HG03045 (cell line): ENCODE results near the gene ANKS4B.
"Not testable (repeated sequence)": the region's sequence is repeated elsewhere in the genome, so short reads cannot be mapped to it uniquely, and the experiment has no call there.

ENCODE experiments used
- ATAC-seq: cut with Tn5 transposase; IDR thresholded peaks from one replicate; pipeline ENCODE4 v1.9.1; 2021; ENCODE audit warnings: mild to moderate bottlenecking, moderate library complexity; ENCODE audit not compliant: unreplicated experiment

Gene ANKS4B

GRCh38 chr16:21233521-21234150 is at the start of gene ANKS4B:
Gene ANKS4B (plus strand): TSS chr16:21233699. CDS start chr16:21233738, 39 bp downstream.
- no peak for ATAC-seq

- no peak for ATAC-seq
These were observed 49.5 kb upstream of the ANKS4B start for GRCh38 chr16:21183995-21184394.

- no peak for ATAC-seq
These were observed 48.7 kb upstream of the ANKS4B start for GRCh38 chr16:21184834-21185233.

GRCh38 chr16:21185659-21186325 is 47.7 kb upstream of the ANKS4B start:
- ATAC-seq: no peak

GRCh38 chr16:21186326-21186691 is 47.2 kb upstream of the ANKS4B start:
- ATAC-seq: no peak

- no peak for ATAC-seq
These were observed 44.2 kb upstream of the ANKS4B start for GRCh38 chr16:21189311-21189710.

GRCh38 chr16:21190013-21190412 is 43.5 kb upstream of the ANKS4B start:
- no peak for ATAC-seq

- no peak for ATAC-seq
These were observed 42.9 kb upstream of the ANKS4B start for GRCh38 chr16:21190599-21190998.

- ATAC-seq: no peak
These were observed 40.5 kb upstream of the ANKS4B start for GRCh38 chr16:21192991-21193390.

- no peak for ATAC-seq
These were observed 38.7 kb upstream of the ANKS4B start for GRCh38 chr16:21194771-21195301.

- ATAC-seq: not testable (repeated sequence)
These were observed 38.2 kb upstream of the ANKS4B start for GRCh38 chr16:21195330-21195729.

- no peak for ATAC-seq
These were observed 36.4 kb upstream of the ANKS4B start for GRCh38 chr16:21197112-21197511.

GRCh38 chr16:21197621-21198020 is 35.9 kb upstream of the ANKS4B start:
- ATAC-seq: no peak

GRCh38 chr16:21199607-21200218 is 33.8 kb upstream of the ANKS4B start:
- no peak for ATAC-seq

GRCh38 chr16:21203155-21203797 is 30.2 kb upstream of the ANKS4B start:
- no peak for ATAC-seq

GRCh38 chr16:21205303-21205702 is 28.2 kb upstream of the ANKS4B start:
- no peak for ATAC-seq

GRCh38 chr16:21206550-21206949 is 26.9 kb upstream of the ANKS4B start:
- no peak for ATAC-seq

- ATAC-seq: no peak
These were observed 24.9 kb upstream of the ANKS4B start for GRCh38 chr16:21208446-21209230.

- no peak for ATAC-seq
These were observed 22.0 kb upstream of the ANKS4B start, which contains the start of gene ZP2 for GRCh38 chr16:21211486-21211885. Gene ZP2 (minus strand): TSS chr16:21211574. CDS start chr16:21211547, 27 bp downstream.

GRCh38 chr16:21214086-21214485 is 19.4 kb upstream of the ANKS4B start:
- ATAC-seq: no peak

GRCh38 chr16:21217121-21217520 is 16.4 kb upstream of the ANKS4B start:
- ATAC-seq: no peak
